NCI-H748 treated with DMSO at 0.1 percent for 48 hours (cell line): ENCODE data around the gene TCP11.

Experiments used
- DNase-seq: peaks from one replicate; lab custom pipeline; 2025; lab: John Stamatoyannopoulos, UW

TCP11 gene

GRCh38 chr6:35173044-35173426 lies 31.9 kb upstream of the TCP11 start:
- no peak for DNase-seq

DNA sequence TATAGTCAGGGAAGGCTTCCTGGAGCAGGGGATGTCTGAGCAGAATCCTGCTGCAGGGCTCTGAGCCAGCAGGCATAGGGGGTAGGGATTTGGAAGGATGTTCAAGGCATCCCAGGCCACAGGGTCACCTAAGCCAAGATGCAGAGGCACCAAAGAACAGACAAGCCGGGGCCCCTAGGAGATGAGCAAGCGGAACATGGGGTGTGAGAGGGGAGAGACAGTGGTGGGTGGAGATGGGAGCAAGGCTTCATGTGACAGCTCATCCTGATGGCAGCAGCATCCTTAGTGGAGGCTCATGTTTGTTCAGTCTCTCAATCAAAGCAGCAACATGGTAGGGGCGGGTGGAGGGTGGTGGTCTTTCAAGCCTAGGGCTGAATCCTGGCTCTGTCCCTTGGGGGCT lies 29.8 kb upstream of the TCP11 start:
- DNase-seq, result no peak

GRCh38 chr6:35170166-35170565 lies 29.0 kb upstream of the TCP11 start:
- DNase-seq, result no peak

GRCh38 chr6:35168461-35168861 lies 27.3 kb upstream of the TCP11 start:
- DNase-seq, result no peak

GRCh38 chr6:35167505-35167904 lies 26.4 kb upstream of the TCP11 start:
- DNase-seq, result no peak

- DNase-seq, result no peak
These were observed 25.4 kb upstream of the TCP11 start for GRCh38 chr6:35166520-35166919.

- no peak for DNase-seq
These were observed 25.0 kb upstream of the TCP11 start for GRCh38 chr6:35166116-35166515.

DNA sequence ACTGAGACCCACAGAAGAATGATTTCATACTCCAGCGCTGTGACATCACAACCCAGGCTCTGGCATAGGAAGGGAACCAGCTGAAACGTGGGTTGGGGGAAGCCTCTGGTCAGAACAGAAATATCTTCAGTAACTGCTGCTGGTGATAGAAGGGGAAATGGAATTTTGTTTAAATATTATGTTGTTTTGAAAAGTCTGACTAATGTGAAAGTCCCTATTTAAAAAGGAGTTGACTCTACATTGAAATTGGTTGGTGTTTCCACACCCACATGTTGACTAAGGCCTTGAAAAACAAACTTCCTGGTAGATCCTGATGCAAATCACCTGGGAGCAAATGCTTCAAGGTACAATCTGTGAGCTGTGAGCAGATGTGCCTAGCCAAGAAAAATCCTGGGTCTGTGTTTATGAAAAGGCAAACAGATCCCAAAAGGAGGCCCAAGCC lies 24.5 kb upstream of the TCP11 start:
- DNase-seq, result peak; percentile 37

- DNase-seq, result no peak
These were observed 23.7 kb upstream of the TCP11 start for GRCh38 chr6:35164868-35165267.

DNA sequence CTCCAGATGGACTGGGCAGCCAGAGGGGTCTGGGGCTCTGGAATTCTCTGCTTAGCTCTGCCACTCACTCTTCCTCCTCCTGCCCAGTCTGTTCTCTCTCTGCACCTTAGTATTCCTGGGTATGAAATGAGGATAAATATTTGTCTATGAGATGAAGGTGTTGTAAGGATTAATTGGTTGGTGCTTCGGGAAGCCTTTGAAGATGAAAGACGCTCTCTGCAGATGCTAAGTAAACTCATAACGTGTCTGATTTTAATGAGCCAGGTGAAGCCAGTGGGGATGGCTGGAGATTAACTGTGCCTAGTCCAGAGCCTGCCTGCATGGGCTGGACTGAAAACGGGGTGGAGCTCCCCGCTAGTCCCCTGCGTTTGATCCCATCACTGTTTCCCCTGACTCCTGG lies 23.1 kb upstream of the TCP11 start:
- no peak for DNase-seq

GRCh38 chr6:35163836-35164235 lies 22.7 kb upstream of the TCP11 start:
- DNase-seq, result no peak

DNA sequence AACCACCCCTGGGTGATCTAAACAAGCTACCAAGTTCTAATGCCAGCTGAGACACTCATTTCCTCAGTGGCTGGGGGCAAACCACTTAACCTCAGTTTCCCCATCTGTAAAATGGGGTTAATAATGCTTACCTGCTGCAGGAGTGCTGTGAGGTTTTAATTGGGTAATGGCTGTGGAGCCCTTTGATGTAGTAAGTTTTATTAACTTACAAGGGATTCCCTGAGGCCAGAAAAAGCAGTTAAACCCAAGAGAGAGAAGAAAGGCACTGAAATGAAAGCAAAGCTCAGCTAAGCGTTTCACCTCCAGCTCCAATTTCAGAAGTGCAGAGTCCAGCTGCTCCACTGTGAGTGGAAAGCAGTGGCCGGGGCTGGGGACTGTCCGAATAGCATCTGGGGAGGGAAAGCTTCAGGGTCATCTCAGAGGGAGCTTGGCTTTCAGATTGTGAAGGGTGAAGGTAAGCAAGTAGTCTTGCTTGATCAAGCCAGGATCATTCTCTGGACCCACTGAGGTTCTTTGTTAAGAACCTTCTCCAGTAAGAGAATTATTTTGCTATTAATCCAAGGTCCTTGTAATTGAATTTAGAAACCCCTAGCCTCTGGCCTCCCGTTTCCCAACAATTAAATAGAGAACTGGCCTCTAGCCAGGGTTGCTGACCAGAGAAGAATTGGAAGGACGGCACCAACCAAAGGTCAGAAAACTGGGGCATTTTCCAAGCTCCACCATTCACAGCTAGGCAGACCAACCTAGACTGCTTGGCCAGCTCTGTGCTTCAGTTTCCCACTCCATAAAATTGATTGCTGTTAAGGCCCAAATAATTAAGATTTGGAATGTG lies 20.9 kb upstream of the TCP11 start:
- no peak for DNase-seq

- DNase-seq, result no peak
These were observed 20.1 kb upstream of the TCP11 start for GRCh38 chr6:35161266-35161665.

DNA sequence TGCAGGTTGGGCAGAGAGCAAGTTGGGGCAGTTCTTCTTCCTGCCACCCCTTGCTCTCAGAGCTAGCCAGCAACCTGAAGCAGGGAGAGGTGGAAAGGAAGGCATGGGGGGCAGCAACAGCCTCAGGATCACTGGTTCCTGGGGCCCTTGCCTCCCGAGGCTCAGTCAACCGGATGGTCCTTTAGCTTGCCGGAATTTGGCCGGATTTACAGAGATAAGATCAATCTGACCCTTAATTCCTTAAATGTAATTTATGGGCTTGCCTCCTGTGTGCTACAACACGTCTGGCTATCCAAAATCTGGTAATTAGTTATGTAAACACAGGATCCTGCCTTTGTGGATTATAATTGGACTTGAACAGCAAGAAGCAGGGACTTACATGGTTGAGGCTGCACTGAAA lies 19.5 kb upstream of the TCP11 start:
- DNase-seq, result no peak

DNA sequence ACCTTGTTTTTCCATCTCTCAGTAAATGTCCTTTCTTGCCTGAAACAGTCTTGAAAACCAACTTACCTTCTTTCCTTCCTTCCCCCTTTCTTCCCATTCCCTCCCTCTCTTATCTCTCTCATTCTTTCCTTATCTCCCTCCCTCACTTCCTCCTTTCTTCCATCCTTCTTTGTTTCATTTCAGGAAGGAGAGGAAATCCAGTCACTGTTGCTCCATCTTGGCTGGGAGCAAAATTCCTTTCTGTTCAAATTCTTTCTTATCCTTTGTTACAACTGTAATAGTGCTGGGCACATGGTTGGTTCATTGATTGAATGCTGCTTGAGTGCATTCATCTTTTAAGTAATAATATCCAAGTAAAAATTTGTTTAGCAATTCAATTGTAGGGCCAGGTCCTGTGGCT lies 17.4 kb upstream of the TCP11 start:
- no peak for DNase-seq

- no peak for DNase-seq
These were observed 13.8 kb upstream of the TCP11 start for GRCh38 chr6:35154947-35155346.

DNA sequence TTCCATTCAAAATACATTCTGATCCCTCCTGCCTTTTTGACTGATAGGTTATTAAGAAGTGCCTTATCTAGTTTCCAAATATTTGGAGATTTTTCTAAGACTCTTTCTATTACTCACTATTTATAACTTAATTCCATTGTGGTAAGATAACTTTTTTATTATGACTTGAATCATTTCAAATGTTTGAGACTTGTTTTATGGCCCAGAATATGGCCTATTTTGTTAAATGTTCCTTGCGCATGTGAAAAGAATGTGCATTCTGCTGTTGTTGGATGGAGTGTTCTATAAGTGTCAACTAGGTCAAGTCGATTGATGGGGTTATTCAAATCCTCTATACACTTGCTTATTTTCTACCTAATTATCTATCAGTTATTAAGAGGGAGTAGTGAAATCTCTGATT lies 13.1 kb upstream of the TCP11 start:
- DNase-seq, result no peak

DNA sequence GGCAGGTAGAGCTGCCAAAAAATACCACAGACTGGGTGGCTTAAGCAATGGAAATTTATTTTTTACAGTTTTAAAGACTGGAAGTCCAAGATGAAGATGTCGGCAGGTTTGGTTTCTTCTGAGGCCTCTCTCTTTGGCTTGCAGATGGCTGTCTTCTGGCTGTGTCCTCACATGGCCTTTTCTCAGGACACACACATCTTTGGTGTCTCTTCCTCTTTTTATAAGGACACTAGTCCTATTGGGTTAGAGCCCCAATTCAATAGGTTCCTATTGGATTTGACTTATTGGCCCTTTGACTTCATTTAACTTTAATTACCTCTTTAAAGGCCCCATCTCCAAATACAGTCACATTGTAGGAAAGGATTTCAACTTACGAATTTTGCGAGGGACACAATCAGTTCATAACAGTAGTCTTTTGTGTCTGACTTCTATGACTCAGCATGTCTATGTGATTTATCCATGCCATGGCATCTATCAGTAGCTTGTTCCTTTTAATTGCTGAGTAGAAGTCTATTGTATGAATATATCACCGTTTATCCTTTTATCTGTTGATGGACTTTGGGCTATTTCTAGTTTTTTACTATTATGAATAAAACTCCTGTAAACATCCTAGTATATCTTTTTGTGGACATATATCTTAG lies 11.0 kb upstream of the TCP11 start:
- no peak for DNase-seq

DNA sequence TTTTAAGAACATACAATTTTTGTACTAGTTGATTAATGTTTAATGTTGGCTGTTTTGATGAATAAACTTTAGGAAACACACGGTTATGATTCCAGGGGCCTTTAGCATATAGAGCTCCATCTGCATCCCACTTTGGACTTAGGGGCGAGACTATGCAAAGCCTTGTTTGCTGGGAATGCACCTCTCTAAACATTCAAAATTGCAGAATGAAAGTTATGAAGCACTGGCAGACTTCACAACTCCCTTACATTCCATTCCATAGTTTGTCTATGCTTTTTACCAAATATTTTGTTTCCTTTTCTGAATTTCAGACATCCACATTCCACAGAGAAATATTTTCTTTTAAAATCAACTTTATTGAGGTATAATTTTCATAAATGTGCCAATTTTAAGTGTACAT lies 10.3 kb upstream of the TCP11 start:
- no peak for DNase-seq

DNA sequence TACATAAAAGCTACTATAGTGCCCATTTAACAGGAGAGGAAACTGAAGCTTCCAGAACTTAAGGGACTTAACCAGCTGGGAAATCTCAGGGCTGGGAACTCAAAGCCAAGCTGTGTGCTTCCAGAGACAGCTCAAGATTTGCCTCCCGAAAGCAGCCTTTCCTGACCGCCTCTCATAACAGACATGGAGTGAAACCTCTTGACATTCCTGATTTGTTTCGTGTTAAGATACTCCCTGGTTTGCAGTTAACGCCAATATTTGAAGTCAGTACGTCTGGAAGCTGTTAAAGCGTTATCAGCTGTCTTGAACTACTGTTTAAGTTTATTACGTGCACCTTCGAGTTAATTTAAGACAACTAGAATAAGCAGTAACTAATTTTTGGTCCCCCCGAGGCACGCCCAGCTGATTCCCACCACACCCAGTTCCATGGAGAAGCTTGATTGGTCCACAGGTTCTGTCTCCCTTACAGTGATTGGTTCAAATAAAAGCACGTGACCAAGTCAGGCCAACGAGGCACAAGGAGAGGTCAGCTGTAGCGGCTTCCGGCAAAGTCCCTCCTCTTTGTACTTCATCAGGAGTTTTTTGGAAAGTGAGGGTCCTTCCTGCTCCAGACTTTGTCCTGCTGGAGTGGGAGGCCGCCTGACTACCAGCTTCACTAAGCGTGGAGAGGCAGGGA lies 8.9 kb upstream of the TCP11 start:
- no peak for DNase-seq

GRCh38 chr6:35148167-35148741 lies 7.1 kb upstream of the TCP11 start:
- no peak for DNase-seq

- DNase-seq, result no peak
These were observed 6.3 kb upstream of the TCP11 start for GRCh38 chr6:35147486-35147885.

GRCh38 chr6:35147026-35147425 lies 5.9 kb upstream of the TCP11 start:
- no peak for DNase-seq
